T1000 (cell line): Measurements from ENCODE around the gene SERPINA12.
"Not testable (repeated sequence)": the region's sequence is repeated elsewhere in the genome, so short reads cannot be mapped to it uniquely, and the experiment has no call there.

ENCODE experiments used
- DNase-seq: peaks from one replicate; lab custom pipeline; 2025; ENCODE audit warnings: mixed read lengths; lab: John Stamatoyannopoulos, UW

Gene SERPINA12

GRCh38 chr14:94538070-94538740 is 28.9 kb upstream of the SERPINA12 start:
- DNase-seq, result no peak

- DNase-seq, result no peak
Observed at GRCh38 chr14:94536836-94537235, 27.6 kb upstream of the SERPINA12 start.

- DNase-seq, result no peak
Observed at GRCh38 chr14:94535506-94535905, 26.2 kb upstream of the SERPINA12 start.

- DNase-seq, result no peak
Observed at GRCh38 chr14:94532447-94532846, 23.2 kb upstream of the SERPINA12 start.

- DNase-seq, result no peak
Observed at GRCh38 chr14:94531187-94531586, 21.9 kb upstream of the SERPINA12 start.

- DNase-seq, result no peak
Observed at GRCh38 chr14:94524093-94524492, 14.8 kb upstream of the SERPINA12 start.

GRCh38 chr14:94523265-94523664 is 14.0 kb upstream of the SERPINA12 start:
- no peak for DNase-seq

GRCh38 chr14:94522115-94522724 is 13.0 kb upstream of the SERPINA12 start:
- no peak for DNase-seq

- no peak for DNase-seq
Observed at GRCh38 chr14:94521375-94522114, 12.3 kb upstream of the SERPINA12 start.

- no peak for DNase-seq
Observed at GRCh38 chr14:94517641-94518257, 8.5 kb upstream of the SERPINA12 start.

GRCh38 chr14:94517248-94517640 is 8.0 kb upstream of the SERPINA12 start:
- DNase-seq, result no peak

- no peak for DNase-seq
Observed at GRCh38 chr14:94515856-94516255, 6.6 kb upstream of the SERPINA12 start.

- no peak for DNase-seq
Observed at GRCh38 chr14:94515426-94515825, 6.2 kb upstream of the SERPINA12 start.

GRCh38 chr14:94514351-94514750 is 5.1 kb upstream of the SERPINA12 start:
- no peak for DNase-seq

GRCh38 chr14:94510481-94510880 is 1.2 kb upstream of the SERPINA12 start:
- DNase-seq, result not testable (repeated sequence)

GRCh38 chr14:94505641-94506040 is 3.6 kb downstream of the SERPINA12 start:
- no peak for DNase-seq

GRCh38 chr14:94505206-94505605 is 4.1 kb downstream of the SERPINA12 start:
- DNase-seq, result no peak

GRCh38 chr14:94501588-94502516 is 7.4 kb downstream of the SERPINA12 start:
- DNase-seq, result no peak

- no peak for DNase-seq
Observed at GRCh38 chr14:94500264-94500663, 9.0 kb downstream of the SERPINA12 start.

- no peak for DNase-seq
Observed at GRCh38 chr14:94499673-94500072, 9.6 kb downstream of the SERPINA12 start.

- DNase-seq, result no peak
Observed at GRCh38 chr14:94498215-94498614, 11.1 kb downstream of the SERPINA12 start.

GRCh38 chr14:94494085-94494484 is 15.2 kb downstream of the SERPINA12 start:
- DNase-seq, result no peak
